HepG2 (cell line): Measurements from ENCODE around the gene AGAP3. TPM values are rescaled to one million over a fixed set of nuclear protein-coding genes. Genes with fewer than 3 reads are reported as not detected.

Source experiments
- BCLAF1 ChIP-seq: fragments of 450-650 bp; IDR thresholded peaks from 2 replicates; pipeline ENCODE4 v1.6.1; 2017; ENCODE audit warnings: mild to moderate bottlenecking
- CENPX ChIP-seq: sonication (generic); formaldehyde crosslinking; IDR thresholded peaks from 2 replicates; pipeline ENCODE4 v1.9.0; 2021; ENCODE audit warnings: mild to moderate bottlenecking, missing genetic modification reagents, moderate library complexity
- FOSL1 ChIP-seq: sonication (generic); formaldehyde crosslinking; IDR thresholded peaks from 2 replicates; pipeline ENCODE4 v1.9.0; 2021; ENCODE audit warnings: missing genetic modification reagents, borderline replicate concordance
- FOXA1 ChIP-seq, 2 experiments: fragments of 450-650 bp in 1 of 2; sonication (generic) in 1 of 2; formaldehyde crosslinking in 1 of 2; IDR thresholded peaks; 2 replicates each; pipeline versions ENCODE4 v1.4.0 to v1.6.1; 2016 to 2020; ENCODE audit warnings: missing genetic modification reagents in 1 of 2
- MLLT10 ChIP-seq: sonication (generic); formaldehyde crosslinking; IDR thresholded peaks from 2 replicates; pipeline ENCODE4 v1.4.0; 2020; ENCODE audit warnings: missing genetic modification reagents
- MLX ChIP-seq: IDR thresholded peaks from 2 replicates; pipeline ENCODE4 v1.6.1; 2016
- NFE2L1 ChIP-seq: sonication (generic); formaldehyde crosslinking; IDR thresholded peaks from 2 replicates; pipeline ENCODE4 v1.4.0; 2020; ENCODE audit warnings: missing genetic modification reagents, mild to moderate bottlenecking, borderline replicate concordance
- SRF ChIP-seq: IDR thresholded peaks from 2 replicates; pipeline ENCODE4 v1.6.1; 2011; ENCODE audit warnings: mild to moderate bottlenecking, low read depth, low read length, moderate library complexity
- ZFP91 ChIP-seq: sonication (generic); formaldehyde crosslinking; IDR thresholded peaks from 2 replicates; pipeline ENCODE4 v1.9.0; 2022; ENCODE audit warnings: missing genetic modification reagents, mild to moderate bottlenecking, borderline replicate concordance
- ZNF224 ChIP-seq: sonication (generic); formaldehyde crosslinking; IDR thresholded peaks from 2 replicates; pipeline ENCODE4 v1.5.0; 2020; ENCODE audit warnings: mild to moderate bottlenecking, missing genetic modification reagents
- ZNF317 ChIP-seq: sonication (generic); formaldehyde crosslinking; IDR thresholded peaks from 2 replicates; pipeline ENCODE4 v1.5.0; 2020; ENCODE audit warnings: mild to moderate bottlenecking, missing genetic modification reagents
- ZNF44 ChIP-seq: sonication (generic); formaldehyde crosslinking; IDR thresholded peaks from 2 replicates; pipeline ENCODE4 v1.5.1; 2020; ENCODE audit warnings: mild to moderate bottlenecking, missing genetic modification reagents
- ZNF761 ChIP-seq: sonication (generic); formaldehyde crosslinking; conservative IDR thresholded peaks from 2 replicates; pipeline ENCODE4 v1.4.0; 2020; ENCODE audit warnings: mild to moderate bottlenecking, missing genetic modification reagents
- ZNF816 ChIP-seq: sonication (generic); formaldehyde crosslinking; IDR thresholded peaks from 2 replicates; pipeline ENCODE4 v1.8.0; 2022; ENCODE audit warnings: missing genetic modification reagents, mild to moderate bottlenecking, borderline replicate concordance
- polyA plus RNA-seq, 8 experiments: library from polyadenylated mRNA; depleted of rRNA in 3 of 8; stranded (reverse) in 7 of 8; unstranded in 1 of 8; fragments of >200 nt; fragmentation: Illumina TruSeq in 4 of 8; extraction: Trizol in 4 of 8; gene quantifications; 2 replicates each; pipeline versions ENCODE4 v1.2.1 to v1.2.3, GENCODE V29; 2011 to 2016; ENCODE audit warnings: low read depth in 4 of 8, missing spikeins in 1 of 8, mixed read lengths in 1 of 8; ENCODE audit not compliant: insufficient read depth in 1 of 8
- total RNA-seq, 5 experiments: library from RNA; depleted of rRNA; stranded (reverse); fragments of >200 nt; fragmentation: Illumina TruSeq; extraction: Trizol; gene quantifications; 2 replicates each; pipeline ENCODE4 v1.2.3, GENCODE V29; 2016; ENCODE audit warnings: low read depth in 1 of 5
- TF ChIP-seq, protein P1 (sequence below): sonication (generic); formaldehyde crosslinking; IDR thresholded peaks from 2 replicates; pipeline ENCODE4 v1.5.0; 2020; ENCODE audit warnings: mild to moderate bottlenecking, low read depth, missing genetic modification reagents, borderline replicate concordance
- TF ChIP-seq, protein P2 (sequence below): sonication (generic); formaldehyde crosslinking; IDR thresholded peaks from 2 replicates; pipeline ENCODE4 v1.4.0; 2020; ENCODE audit warnings: missing genetic modification reagents, borderline replicate concordance
- TF ChIP-seq, protein P3 (sequence below): IDR thresholded peaks from 2 replicates; pipeline ENCODE4 v1.6.1; 2016; ENCODE audit warnings: mild to moderate bottlenecking, missing biosample characterization, missing genetic modification reagents
- TF ChIP-seq, protein P4 (sequence below): sonication (generic); formaldehyde crosslinking; IDR thresholded peaks from 2 replicates; pipeline ENCODE4 v1.4.0; 2020; ENCODE audit warnings: missing genetic modification reagents
- TF ChIP-seq, protein P5 (sequence below): sonication (generic); formaldehyde crosslinking; IDR thresholded peaks from 2 replicates; pipeline ENCODE4 v1.5.1; 2020; ENCODE audit warnings: missing genetic modification reagents, mild to moderate bottlenecking, borderline replicate concordance

The AGAP3 gene
- total and polyA plus RNA-seq, 2 of the 13 experiments (the other 11 are each of a cell fraction or from before 2014, with no cell fraction given): 31.3 to 61.4 TPM

GRCh38 chr7:151057506-151057988, 28.7 kb upstream of the AGAP3 start, which contains the start of gene CDK5 (continued):
- TF ChIP-seq, protein P1, sequence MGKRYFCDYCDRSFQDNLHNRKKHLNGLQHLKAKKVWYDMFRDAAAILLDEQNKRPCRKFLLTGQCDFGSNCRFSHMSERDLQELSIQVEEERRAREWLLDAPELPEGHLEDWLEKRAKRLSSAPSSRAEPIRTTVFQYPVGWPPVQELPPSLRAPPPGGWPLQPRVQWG (CRISPR knock-in tag): no peak
- no peak for TF ChIP-seq CENPX (CRISPR knock-in tag)
- no peak for TF ChIP-seq ZNF317 (CRISPR knock-in tag)
- no peak for TF ChIP-seq ZNF44 (CRISPR knock-in tag)
- TF ChIP-seq FOXA1 (IDR thresholded peaks at IDR 0.05): no peak
- TF ChIP-seq FOXA1 (CRISPR knock-in tag; IDR thresholded peaks at IDR 0.05): no peak
- no peak for TF ChIP-seq MLLT10 (CRISPR knock-in tag)
- 0 out of 2 replicates have a peak, but pooled peaks have one; percentile 7 for TF ChIP-seq ZFP91
- no peak for TF ChIP-seq NFE2L1 (CRISPR knock-in tag)
- no peak for TF ChIP-seq ZNF816 (CRISPR knock-in tag)
- 0 out of 2 replicates have a peak, but pooled peaks have one; percentile 3 for TF ChIP-seq ZNF224 (CRISPR knock-in tag)
- no peak for TF ChIP-seq ZNF761 (CRISPR knock-in tag)
- no peak for TF ChIP-seq FOSL1 (CRISPR knock-in tag)
- no peak for TF ChIP-seq SRF
- TF ChIP-seq, protein P2, sequence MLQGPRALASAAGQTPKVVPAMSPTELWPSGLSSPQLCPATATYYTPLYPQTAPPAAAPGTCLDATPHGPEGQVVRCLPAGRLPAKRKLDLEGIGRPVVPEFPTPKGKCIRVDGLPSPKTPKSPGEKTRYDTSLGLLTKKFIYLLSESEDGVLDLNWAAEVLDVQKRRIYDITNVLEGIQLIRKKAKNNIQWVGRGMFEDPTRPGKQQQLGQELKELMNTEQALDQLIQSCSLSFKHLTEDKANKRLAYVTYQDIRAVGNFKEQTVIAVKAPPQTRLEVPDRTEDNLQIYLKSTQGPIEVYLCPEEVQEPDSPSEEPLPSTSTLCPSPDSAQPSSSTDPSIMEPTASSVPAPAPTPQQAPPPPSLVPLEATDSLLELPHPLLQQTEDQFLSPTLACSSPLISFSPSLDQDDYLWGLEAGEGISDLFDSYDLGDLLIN (CRISPR knock-in tag): 0 out of 2 replicates have a peak, but pooled peaks have one; percentile 85
- TF ChIP-seq, protein P3, sequence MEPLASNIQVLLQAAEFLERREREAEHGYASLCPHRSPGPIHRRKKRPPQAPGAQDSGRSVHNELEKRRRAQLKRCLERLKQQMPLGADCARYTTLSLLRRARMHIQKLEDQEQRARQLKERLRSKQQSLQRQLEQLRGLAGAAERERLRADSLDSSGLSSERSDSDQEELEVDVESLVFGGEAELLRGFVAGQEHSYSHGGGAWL: no peak
- TF ChIP-seq, protein P4, sequence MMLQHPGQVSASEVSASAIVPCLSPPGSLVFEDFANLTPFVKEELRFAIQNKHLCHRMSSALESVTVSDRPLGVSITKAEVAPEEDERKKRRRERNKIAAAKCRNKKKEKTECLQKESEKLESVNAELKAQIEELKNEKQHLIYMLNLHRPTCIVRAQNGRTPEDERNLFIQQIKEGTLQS: no peak
- TF ChIP-seq, protein P5, sequence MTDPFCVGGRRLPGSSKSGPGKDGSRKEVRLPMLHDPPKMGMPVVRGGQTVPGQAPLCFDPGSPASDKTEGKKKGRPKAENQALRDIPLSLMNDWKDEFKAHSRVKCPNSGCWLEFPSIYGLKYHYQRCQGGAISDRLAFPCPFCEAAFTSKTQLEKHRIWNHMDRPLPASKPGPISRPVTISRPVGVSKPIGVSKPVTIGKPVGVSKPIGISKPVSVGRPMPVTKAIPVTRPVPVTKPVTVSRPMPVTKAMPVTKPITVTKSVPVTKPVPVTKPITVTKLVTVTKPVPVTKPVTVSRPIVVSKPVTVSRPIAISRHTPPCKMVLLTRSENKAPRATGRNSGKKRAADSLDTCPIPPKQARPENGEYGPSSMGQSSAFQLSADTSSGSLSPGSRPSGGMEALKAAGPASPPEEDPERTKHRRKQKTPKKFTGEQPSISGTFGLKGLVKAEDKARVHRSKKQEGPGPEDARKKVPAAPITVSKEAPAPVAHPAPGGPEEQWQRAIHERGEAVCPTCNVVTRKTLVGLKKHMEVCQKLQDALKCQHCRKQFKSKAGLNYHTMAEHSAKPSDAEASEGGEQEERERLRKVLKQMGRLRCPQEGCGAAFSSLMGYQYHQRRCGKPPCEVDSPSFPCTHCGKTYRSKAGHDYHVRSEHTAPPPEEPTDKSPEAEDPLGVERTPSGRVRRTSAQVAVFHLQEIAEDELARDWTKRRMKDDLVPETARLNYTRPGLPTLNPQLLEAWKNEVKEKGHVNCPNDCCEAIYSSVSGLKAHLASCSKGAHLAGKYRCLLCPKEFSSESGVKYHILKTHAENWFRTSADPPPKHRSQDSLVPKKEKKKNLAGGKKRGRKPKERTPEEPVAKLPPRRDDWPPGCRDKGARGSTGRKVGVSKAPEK (CRISPR knock-in tag): no peak
- TF ChIP-seq MLX: no peak
- no peak for TF ChIP-seq BCLAF1
